Kasumi-1 (cell line): ENCODE results near the gene PIK3R5.
A peak's percentile ranks its signal among the peaks of the same experiment; 100 is the strongest.
"Not testable (repeated sequence)": the region's sequence is repeated elsewhere in the genome, so short reads cannot be mapped to it uniquely, and the experiment has no call there.

Experiments
- DNase-seq, 2 experiments: peaks; one replicate each; lab custom pipeline; 2025; lab: John Stamatoyannopoulos, UW

Gene PIK3R5, protein sequence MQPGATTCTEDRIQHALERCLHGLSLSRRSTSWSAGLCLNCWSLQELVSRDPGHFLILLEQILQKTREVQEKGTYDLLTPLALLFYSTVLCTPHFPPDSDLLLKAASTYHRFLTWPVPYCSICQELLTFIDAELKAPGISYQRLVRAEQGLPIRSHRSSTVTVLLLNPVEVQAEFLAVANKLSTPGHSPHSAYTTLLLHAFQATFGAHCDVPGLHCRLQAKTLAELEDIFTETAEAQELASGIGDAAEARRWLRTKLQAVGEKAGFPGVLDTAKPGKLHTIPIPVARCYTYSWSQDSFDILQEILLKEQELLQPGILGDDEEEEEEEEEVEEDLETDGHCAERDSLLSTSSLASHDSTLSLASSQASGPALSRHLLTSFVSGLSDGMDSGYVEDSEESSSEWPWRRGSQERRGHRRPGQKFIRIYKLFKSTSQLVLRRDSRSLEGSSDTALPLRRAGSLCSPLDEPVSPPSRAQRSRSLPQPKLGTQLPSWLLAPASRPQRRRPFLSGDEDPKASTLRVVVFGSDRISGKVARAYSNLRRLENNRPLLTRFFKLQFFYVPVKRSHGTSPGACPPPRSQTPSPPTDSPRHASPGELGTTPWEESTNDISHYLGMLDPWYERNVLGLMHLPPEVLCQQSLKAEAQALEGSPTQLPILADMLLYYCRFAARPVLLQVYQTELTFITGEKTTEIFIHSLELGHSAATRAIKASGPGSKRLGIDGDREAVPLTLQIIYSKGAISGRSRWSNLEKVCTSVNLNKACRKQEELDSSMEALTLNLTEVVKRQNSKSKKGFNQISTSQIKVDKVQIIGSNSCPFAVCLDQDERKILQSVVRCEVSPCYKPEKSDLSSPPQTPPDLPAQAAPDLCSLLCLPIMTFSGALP

DNA sequence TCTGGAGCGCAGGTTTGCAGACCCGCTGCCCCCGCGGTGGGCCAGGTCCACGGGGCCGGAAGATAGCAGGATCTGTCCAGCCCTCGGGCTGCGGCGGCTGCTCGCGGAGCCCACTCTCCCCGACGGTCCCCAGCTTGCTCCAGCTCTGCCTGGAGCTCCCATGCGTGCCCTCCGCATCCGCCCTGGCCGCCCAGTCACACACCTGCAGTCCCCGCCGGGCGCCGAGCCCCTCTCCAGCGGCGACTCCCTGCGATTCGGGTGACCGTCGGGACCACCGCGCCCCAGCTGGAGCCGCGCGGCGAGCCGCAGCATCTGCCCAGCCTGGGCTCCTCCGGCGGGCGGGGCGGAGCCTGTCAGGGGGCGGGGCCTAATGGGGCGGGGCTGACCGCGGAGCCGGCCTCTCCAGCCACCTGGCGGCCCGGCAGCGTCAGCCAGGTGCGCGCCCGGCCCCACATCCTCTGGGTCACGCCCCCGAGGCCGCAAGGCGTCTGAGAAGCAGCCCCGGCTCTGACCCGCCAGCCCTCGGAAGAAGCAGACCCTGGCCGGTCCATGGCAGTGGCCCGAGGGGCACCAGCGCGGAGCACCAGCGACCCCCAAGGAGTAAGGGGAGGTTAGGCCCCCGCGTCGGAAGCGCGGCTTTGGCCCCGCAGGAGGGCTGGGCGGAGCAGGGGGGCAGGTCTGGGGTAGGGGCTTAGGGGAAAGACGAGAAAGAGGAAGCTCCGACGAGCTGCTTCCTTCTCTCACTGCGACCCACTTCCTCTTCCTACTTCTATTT, at the start of gene PIK3R5:
Gene PIK3R5, minus strand, starts transcription at position 314 of the 775 bp plus-strand sequence. CDS start 54,213 bp downstream, outside the sequence.
- DNase-seq: peak; percentile 46 to 55

DNA sequence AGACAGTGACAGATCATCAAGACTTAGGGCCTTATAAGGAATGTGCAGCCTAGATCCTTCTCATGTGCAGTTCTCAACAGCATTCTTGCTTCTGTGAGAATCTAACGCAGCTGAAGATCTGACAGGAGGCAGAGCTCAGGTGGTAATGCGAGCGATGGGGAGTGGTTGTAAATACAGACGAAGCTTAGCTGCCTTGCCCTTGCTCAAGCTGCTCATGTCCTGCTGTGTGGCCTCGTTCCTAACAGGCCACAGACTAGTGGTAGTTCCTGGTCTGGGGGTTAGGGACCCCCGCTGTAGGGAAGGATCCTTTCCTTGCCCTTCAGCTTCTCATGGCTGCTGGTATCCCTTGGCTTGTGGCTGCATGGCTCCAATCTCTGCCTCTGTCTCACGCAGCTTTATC, 45.5 kb upstream of the PIK3R5 start:
- no peak for DNase-seq

DNA sequence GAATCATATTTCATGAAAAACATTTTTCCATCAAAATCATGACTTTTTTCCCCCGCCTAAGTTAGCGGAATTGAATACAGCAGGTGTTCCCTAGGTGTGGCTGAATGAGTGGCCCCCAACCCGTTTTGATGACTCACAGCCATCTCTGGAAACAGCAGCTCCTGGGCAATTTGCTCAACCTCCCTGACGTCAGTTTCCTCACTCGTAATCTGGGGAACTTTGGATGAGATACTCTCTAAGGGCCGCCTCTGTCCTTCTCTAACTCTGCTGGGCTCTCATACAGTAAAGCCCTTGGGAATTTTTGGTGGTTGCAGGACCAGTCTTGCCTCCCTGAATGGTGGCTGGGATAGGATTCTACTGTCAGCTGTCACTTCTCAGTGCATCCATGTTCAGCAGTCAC, 44.2 kb upstream of the PIK3R5 start:
- no peak for DNase-seq

DNA sequence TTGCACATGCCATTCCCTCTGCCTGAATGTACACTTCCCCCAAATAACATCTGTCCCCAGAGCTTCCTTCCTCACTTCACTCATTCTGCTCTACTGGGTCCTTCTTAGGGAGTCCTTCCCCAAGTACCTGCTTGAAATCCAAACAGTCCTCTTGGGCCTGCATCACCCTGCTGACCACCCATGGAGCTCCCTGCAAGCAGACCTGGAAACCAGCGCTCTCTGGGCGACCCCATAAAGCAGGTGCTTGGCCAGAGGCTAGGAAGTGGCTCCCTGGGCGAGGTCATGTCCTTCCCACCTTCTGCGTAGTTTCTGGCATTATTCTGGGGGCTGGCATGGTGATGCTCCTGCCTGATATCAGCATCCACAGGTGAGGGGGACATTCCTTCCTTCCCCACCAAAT, 43.6 kb upstream of the PIK3R5 start:
- DNase-seq: no peak

DNA sequence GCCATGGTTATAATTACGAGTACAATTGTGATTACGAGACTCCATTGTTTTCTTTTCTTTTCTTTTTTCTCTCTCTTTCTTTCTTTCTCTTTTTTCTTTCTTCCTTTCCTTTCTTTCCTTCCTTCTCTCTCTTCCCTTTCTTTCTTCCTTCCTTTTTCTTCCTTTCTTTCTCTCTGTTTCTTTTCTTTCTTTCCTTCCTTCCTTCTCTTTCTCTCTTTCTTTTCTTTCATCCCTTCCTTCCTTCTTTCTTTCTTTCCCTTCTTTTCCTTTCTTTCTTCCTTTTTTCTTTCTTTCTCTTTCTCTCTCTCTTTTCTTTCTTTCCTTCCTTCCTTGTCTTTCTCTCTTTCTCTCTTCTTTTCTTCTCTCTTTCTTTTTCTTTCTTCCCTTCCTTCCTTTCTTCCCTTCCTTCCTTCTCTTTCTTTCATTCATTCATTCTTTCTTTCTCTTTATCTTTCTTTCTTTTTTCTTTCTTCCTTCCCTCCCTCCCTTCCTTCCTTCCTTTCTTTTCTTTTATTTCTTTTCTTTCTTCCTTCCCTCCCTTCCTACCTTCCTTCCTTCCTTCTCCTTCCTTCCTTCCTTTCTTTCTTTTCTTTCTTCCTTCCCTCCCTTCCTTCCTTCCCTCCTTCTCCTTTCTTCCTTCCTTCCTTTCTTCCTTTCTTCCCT, 41.7 kb upstream of the PIK3R5 start:
- no peak for DNase-seq

DNA sequence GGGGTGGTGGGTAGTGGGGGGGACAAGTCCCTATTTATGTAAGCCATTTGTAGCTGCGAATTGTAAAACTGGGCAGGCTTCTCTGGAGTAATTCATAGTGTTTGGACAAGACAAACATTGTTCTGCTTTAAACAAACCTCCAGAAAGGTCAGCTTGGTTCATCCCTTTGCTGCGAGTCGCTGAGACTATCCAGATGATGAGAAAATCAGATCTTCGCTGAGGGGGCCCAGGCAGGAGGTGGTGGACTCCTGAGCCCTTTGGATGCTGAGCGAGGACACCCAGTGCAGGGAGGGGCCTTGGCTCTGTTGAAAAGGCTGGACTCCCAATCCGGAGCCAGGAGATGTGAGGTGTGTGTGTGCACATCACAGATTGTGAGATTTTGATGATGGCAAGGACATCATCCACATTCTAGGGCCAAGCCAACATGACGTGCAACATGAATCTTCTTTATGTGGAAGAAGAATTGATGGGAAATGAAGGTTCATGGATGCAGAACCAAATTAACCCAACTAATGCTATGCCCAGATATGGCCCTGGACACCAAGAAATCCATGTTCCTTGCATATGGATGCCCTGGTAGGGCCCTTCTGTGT, 40.8 kb upstream of the PIK3R5 start:
- DNase-seq: no peak

DNA sequence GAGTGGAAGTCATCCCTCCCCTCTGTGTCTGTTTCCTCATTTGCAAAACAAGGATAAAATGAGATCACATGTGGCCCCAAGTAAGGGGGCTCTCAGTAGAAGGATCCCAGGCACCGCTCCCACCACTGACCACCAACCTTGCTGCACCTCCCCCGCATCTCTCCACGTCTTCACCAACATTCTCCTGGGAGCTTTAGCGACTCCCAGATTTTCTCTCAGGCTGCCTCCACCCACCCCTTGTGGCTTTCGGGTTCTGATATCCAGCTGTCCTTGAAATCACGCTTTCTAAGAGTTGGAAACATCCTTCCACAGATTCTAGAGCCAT, 39.4 kb upstream of the PIK3R5 start:
- DNase-seq: no peak

DNA sequence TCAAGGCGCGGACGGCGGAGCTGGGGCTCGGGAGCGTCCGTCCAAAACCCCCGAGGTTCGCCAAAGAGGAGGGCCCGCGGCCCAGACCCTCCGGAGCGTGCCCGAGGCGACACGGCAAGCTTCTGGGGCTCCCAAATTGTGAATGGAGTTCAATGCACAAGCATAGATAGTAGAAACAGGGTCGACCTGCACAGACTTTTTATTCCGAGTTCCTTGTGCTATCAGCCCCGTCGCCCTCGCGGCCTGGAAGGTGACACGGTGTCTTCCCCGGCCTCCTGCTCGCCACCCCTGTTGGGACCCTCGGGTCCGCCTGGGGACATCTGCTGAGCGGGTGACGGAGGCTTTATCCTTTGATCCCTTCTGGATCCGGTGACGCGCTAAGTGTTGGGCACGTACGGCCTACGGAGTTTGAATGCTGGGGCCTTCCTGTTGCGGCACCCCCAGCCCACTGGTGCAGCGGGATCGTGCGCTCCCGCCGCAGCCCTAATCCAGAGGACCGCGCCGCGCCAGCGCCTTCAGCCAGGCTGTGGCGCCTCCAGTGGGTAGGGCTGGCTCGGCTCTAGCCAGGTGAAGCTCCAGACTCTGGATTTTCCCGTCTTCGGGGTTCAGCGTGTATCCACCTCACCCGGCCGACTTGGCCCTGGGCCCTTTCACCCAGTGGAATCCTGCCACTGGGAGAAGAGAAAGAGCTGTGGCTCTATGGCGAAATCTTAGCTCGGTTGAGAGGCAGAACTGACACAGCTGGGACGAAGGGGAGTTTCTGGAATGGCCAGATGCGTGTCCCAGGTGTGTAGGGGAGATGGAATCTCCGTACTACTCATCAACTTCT, 38.8 kb upstream of the PIK3R5 start:
- no peak for DNase-seq

DNA sequence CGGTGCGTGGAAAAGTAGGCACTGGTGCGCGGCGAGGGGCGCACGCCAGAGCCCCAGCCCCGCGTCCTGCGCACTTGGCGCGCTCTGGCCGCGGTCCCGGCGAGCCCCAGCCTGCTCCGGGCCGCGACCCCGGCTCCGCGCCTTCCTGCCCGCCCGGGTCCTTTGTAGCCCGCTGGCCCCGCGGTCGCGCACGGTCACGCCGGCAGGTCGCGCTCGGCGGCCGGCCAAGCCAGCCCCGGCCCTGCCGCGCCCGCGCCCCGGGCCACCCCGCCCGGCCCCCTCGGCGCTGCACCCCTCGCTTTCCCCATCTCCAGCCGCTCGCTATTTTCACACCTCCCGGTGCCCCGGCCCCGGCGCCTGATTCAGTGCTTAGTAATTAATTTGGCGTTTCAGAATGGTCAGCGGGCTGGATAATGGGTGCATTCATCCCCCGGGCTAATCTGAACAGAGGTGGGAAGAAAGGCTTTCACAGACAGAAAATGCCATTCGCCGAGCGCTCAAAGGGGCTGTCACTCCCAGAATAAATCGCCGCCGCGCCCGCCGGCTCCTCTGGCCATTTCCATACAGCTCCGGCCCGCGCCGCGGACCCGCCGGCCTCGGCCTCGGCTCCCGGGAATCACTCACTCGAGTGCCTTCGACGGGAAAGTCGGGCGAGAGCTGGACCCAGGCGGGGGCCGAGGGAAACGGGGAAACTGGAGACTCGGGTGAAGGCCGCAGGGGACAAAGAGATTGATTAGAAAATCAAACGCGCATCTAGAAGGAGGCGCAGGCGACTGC, 38.0 kb upstream of the PIK3R5 start:
- DNase-seq: no peak

DNA sequence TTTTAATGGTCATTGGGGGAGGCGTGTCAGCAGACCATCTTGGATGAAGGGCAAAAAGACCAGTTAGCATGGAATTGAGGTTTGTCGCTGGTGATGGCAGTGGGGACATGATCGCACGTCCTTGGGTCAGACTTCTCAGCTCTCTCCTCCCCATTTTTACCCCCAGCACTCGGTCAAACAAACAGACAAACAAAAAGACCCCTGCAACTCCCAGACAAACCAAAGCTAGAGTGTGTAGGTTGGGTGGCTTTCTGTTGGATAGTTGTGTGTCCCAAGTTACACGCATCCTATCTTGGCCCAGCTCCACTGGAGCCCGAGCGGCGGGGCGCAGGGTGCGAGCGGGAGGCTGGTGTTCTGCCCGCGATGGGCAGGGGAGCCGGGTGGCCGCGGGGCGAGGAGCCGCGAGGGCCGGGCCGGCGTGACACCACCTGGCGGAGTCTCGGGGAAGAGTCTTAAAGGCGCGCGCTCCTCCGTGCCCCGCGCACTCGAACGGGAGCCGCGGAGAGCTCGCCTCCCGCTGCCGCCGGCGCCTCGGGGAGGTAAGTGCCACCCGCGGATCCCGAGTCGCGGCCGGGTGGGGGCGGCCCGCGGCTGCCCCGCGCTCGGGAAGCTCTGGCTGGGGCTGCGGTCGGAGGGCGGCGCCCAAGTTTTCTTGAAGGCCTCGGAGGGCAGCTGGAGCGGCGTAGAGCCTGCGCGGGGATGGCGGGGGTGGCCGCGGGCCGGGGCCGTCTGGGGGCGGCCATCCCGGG, 37.3 kb upstream of the PIK3R5 start:
- DNase-seq: peak in 1 of 2 experiments; percentile 4

DNA sequence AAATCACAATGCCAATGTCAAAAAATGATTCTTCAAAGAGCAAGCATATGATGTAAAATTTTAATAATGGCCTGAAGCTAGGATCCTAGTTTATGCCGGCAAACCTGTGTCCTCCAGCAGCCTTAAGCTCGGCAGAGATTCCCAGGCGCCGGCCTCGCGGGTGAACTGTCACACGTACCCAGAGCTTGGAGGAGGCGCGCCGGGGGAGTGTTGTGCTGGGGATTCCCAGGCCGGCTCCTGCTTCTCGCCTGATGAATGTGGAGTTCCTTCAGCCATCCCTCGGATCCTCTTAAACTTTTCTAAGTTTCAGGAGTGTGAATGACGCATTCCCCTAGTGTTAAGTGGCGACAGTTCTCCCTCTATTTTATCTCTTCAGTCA, 36.7 kb upstream of the PIK3R5 start:
- DNase-seq: no peak

DNA sequence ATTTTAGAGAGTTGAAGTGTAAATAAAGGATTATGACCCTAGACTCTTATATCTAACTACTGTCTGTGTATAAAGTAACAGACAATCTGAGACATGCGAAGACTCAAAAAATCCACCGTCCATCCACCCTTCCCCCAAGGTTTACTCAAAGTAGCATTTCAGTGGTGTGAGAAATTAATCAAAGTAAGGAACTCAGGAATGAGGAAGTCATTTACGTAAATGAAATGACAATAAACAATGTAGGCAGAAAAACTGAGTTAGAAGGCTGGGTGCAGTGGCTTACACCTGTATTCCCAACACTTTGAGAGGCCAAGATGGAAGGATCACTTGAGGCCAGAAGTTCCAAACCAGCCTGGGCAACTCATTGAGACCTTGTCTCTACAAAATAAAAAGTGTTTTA, 36.1 kb upstream of the PIK3R5 start:
- DNase-seq: no peak

DNA sequence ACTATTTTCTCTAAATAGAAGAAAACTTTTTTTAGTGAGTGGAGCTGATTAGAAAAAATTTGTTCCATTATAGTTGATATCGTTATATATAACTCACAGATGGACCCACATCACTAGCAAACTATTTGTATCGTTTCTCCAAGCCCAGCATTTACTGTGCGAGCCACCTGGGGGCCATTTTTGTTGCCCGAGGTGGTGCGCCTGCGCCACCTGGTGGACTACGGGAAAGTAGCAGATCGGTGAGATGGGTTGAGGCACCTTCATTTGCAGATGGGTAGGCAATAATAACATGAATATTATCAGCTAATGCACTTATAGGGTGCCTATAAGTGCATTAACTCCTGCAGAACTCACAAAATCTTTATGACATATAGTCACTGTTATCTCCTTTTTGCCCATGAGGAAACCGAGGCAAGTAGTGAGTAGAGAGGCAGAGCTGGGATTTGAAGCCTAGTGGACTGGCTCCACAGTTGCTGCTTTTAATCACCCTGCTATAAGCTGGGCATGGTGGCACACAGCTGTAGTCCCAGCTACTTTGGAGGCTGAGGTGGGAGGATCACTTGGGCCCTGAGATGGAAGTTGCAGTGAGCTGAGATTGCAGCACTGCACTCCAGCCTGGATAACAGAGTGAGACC, 32.6 kb upstream of the PIK3R5 start:
- peak; percentile 29 to 53 for DNase-seq

DNA sequence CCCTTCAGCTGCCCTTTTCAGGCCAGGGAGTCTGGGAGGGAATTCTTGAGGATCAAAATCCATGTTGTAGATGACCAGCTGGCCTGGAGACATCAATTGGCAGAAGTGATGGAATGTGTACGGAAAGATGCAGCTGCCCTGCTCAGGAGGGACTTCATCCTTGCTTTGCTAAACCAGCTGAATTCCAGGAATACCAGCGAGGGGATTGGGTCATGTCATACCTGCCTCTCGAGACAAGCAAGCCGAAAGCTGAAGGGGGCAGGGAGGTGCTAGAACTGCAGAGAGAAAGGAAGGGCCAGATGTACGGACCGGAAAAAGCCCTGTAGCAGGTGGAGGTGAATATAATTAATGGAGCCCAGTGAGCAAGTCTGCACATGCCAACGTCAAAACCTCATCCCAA, 30.2 kb upstream of the PIK3R5 start:
- DNase-seq: no peak

DNA sequence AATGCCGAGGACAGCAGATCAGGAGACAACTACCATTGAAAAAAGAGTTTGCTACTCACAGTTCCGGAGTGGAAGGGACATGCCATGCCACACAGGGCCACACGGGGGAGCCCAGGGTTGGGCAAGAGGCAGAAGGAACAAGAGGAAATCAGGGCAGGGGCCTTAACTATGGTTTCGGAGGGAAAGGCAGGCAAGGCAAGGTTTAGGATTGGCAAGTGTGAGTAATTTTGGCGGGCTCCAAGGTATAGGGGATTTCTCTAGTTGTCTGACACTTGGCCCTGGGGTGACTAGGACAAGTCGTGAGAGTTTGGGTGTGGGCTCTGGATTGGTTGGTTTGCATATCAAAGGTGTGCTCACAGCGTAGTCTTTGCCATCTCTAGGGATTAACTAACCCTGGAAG, 28.8 kb upstream of the PIK3R5 start:
- DNase-seq: peak; percentile 6 to 30

DNA sequence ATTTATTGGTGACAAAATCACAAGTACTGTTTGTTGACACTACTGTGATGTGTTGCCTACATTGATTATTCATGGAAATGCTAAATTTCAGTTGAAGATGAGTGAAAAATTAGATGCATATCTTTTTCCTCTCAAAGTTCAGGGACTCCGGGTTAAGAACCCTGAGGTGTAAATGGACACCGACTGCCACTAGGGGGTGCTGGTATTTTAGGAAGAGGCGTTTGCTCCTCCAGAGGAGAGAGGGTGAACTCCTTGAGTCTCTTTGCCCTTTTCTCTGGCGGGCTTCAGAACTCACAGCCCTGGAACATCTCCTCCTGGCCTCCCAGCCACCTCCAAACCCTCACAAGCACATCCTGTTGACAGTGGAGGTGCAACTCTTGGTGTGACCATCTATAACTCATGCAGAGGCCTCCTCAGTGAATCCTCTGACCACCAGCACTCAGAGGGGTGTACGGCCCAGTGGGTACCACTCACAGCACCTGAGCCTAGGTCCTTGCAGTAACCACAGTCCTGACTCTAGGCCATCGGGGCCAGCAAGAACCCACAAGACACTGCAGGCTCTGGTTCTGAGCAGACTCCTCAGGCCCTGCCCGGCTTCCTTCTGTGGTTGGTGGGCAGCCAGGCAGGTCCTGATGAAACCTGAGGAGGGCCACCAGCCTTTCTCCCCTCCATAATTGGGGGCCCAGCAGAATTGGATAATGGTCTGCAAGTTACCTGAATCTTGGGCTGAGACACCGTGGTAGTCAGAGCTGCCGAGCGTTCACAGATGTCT, 26.2 kb upstream of the PIK3R5 start:
- DNase-seq: peak; percentile 64 to 66

DNA sequence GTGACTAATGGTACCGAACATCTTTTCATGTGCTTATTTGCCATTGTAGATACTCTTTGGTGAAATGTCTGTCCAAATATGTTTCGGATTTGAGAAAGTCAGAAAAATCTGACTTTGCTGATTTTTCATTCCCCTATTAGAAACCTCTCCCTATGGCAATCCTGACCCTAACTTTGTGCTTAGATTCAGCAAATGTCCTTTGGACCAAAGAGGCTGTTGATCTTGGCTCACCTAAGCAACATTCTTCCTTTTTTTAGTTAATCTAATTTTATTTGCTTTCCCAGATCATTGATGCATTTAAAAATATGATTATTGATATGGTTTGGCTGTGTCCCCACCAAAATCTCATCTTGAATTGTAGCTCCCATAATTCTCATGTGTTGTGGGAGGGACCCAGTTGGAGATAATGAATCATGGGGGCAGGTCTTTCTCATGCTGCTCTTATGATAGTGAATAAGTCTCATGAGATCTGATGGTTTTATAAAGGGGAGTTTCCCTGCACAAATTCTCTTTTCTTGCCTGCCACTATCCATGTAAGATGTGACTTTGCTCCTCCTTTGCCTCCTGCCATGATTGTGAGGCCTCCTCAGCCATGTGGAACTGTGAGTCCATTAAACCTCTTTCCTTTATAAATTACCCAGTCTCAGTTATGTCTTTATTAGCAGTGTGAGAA, 22.9 kb upstream of the PIK3R5 start:
- not testable (repeated sequence) for DNase-seq
